ENCODE results near the gene APOBEC3B. TPM values are rescaled to one million over a fixed set of nuclear protein-coding genes. Genes with fewer than 3 reads are reported as not detected.
"Not testable (repeated sequence)": the region's sequence is repeated elsewhere in the genome, so short reads cannot be mapped to it uniquely, and the experiment has no call there.

APOBEC3B gene
- polyA plus RNA-seq, 6 donors from 2014 or later, result 0.44 to 1.5 (median 0.56) TPM; not detected in 1

- H3K4me3 Mint-ChIP-seq, result peak overlapping the region in 1 of 8 donors; percentile 28
- no peak for DNase-seq
- no peak for ATAC-seq (ENCODE audit: low read depth in 2 of 2)
- H3K9me3 Mint-ChIP-seq, result no peaks in the 10 kb centered on the region
- H3K4me1 Mint-ChIP-seq, result peaks cover 22 to 51% (median 33%) of the 10 kb centered on the region in 3 donors
- peaks cover 21 to 56% (median 44%) of the 10 kb centered on the region in 3 donors for H3K27me3 Mint-ChIP-seq
- H3K36me3 Mint-ChIP-seq, result no peaks in the 10 kb centered on the region
- H3K27ac Mint-ChIP-seq, result no peak overlapping the region
Measured at GRCh38 chr22:38944653-38945052, 37.5 kb upstream of the APOBEC3B start.

DNA sequence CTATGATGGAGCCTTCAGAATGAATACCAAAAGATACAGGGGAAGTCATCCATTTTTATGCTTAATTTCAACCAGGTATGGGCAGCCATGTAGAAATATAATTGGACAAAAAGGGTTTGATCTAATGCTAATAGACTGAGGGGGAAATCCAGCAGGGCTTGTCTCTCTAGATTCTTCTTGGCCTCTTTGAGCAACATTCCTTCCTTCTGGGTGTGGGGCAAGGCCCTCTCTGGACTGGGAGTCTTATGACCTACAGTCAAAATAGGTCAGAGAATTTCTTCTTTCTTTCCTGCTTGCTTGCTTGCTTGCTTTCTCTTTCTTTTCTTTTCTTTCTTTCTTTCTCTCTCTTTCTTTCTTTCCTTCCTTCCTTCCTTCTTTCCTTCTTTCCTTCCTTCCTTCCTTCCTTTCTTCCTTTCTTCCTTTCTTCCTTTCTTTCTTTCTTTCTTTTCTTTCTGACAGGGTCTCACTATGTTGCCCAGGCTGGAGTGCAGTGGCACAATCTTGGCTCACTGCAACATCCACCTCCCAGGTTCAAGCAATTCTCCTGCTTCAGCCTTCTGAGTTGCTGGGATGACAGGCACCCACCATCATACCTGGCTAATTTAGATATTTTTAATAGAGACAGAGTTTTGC, 36.3 kb upstream of the APOBEC3B start:
- not testable (repeated sequence) for H3K36me3 Mint-ChIP-seq; H3K27ac Mint-ChIP-seq; ATAC-seq (ENCODE audit: low read depth in 2 of 2); DNase-seq; H3K9me3 Mint-ChIP-seq
- Mint-ChIP-seq H3K4me1 (peaks cover 22 to 49% (median 33%) of the 10 kb centered on the region in 3 donors), H3K4me3 (peak overlapping the region in 1 of 8 donors; percentile 7), H3K27me3 (peaks cover 21 to 65% (median 55%) of the 10 kb centered on the region in 3 donors)

DNA sequence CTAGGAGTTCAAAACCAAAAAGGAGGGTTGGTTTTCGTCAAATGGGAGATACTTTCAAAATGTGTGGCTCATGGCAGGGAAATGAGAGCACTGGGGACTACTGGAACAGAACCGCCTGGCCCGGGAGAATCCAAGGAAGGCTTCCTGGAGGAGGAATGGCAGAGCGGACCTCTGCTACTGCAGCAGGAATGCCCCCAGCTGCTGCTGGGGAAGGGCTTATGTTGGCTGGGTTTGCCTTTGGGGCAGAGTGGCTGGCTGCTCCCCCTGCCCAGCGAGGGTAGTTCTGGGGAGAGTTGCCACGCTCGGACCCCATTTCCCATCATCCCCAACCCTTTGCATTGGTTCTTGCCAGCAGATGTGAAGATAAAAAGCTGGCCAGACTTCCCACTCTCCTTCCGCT, 35.4 kb upstream of the APOBEC3B start:
- no peak overlapping the region for H3K27ac Mint-ChIP-seq
- no peak overlapping the region for H3K4me3 Mint-ChIP-seq
- ATAC-seq (ENCODE audit: low read depth in 2 of 2), result no peak
- no peaks in the 10 kb centered on the region for H3K36me3 Mint-ChIP-seq
- H3K9me3 Mint-ChIP-seq, result no peaks in the 10 kb centered on the region
- peaks cover 21 to 65% (median 55%) of the 10 kb centered on the region in 3 donors for H3K27me3 Mint-ChIP-seq
- H3K4me1 Mint-ChIP-seq, result peaks cover 15 to 42% (median 27%) of the 10 kb centered on the region in 3 donors
- no peak for DNase-seq

DNA sequence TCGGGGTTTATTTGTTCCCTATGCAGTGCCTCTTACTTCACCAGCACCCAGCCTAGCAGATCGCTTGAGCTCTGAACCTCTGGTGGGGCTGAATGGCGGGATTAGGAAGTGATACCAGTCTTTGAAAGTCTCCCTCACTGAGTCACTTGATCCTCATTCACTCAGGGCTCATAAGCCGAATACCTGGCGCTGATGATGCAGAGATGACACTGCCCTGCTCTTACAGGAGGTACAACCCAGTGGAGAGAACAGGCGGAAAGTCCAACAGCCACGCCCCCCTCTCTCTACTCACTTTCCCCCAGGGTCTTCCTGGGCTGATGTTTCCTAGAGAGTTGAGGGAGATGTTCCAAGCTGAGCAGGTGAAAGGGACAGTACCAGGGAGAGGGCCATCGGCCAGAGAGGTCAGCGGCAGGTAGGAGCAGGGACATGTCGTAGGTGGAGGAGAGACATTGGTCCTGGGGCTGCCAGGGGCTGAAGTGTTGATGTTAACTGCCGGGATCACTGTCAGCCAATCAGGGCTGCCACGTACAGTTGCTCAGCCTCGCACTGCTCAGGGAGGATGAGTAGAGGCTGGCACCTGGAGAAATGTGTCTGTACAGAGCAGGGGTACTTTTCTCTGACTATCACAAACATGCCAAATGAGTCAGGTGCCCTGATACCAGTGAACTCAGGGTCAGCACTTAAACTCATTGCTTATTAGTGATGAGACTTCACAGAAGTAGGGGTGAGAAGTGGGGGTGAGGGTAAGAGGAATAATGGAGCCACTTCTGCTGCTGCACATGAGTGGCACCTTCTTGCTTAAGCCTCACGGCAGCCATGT, 34.6 kb upstream of the APOBEC3B start:
- Mint-ChIP-seq H3K4me3 (no peak overlapping the region), H3K36me3 (no peaks in the 10 kb centered on the region), H3K27ac (peak overlapping the region in 1 of 6 donors; percentile 42), H3K27me3 (peaks cover 21 to 70% (median 55%) of the 10 kb centered on the region in 3 donors), H3K4me1 (peaks cover 11 to 35% (median 21%) of the 10 kb centered on the region in 3 donors), H3K9me3 (no peaks in the 10 kb centered on the region)
- DNase-seq (no peak), ATAC-seq (ENCODE audit: low read depth in 2 of 2) (peak; percentile 61 to 71)

DNA sequence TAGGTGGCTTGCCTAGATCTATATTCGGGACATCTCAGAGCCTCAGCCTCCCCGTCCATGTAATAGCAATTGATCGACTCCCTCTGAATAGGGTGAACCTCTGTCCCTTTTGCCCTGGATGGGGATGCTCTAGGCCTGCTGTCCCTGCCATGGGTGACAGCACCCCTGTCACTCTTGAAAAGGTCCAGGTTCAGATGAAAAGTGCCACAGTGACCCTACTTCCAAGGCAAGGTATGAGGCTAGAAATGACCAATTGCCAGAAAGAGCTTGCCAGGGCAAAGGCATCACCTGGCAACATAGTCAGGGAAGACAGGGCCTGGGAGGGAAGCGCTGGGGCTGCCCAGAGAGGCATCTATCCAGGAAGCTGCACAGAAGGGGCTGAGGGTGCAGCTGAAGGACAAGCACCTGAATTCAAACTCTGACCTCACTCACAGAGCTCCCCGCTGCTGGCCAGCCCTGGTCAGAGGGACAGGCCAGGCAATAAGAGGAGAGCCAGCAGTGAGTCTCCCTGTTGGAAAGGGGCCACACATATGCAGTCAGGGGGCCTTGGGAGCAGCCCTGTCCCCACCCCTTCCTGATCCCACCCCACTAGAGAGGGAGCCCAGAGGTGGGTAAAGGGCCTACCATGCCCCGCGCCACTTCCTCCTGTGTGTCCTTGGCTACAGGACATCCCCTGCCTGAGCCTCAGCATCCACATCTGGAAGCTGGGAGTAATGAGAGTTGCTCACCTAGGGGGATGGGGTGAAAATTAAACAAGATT, 33.8 kb upstream of the APOBEC3B start:
- peak overlapping the region in 1 of 6 donors; percentile 10 for H3K27ac Mint-ChIP-seq
- no peaks in the 10 kb centered on the region for H3K9me3 Mint-ChIP-seq
- peaks cover 3 to 27% (median 15%) of the 10 kb centered on the region in 3 donors for H3K4me1 Mint-ChIP-seq
- no peaks in the 10 kb centered on the region for H3K36me3 Mint-ChIP-seq
- H3K4me3 Mint-ChIP-seq, result no peak overlapping the region
- no peak for ATAC-seq (ENCODE audit: low read depth in 2 of 2)
- no peak for DNase-seq
- H3K27me3 Mint-ChIP-seq, result peaks cover 21 to 66% (median 55%) of the 10 kb centered on the region in 3 donors

DNA sequence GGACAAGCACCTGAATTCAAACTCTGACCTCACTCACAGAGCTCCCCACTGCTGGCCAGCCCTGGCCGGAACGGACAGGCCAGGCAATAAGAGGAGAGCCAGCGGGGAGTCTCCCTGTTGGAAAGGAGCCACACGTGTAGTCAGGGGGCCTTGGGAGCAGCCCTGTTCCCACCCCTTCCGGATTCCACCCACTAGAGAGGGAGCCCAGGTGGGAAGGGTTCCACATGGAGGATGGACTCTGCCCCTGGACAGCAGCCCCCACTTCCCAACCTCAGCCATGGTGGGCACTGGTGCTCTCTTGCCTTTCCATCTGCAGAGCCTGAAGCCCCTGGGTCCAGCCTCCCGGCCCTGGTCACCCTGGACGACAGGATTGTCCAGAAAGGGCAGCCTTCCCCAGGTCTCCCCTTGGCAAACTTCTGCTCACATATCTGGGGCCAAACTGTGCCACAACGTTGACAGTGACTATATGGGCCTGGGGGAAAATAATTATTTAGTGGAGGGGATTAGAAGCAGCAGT, 32.2 kb upstream of the APOBEC3B start:
- H3K9me3 Mint-ChIP-seq, result no peaks in the 10 kb centered on the region
- no peak overlapping the region for H3K27ac Mint-ChIP-seq
- H3K4me1 Mint-ChIP-seq, result peaks cover 0 to 11% (median 0%) of the 10 kb centered on the region in 3 donors
- ATAC-seq (ENCODE audit: low read depth in 2 of 2), result no peak
- no peak overlapping the region for H3K4me3 Mint-ChIP-seq
- H3K36me3 Mint-ChIP-seq, result no peaks in the 10 kb centered on the region
- peaks cover 21 to 57% (median 52%) of the 10 kb centered on the region in 3 donors for H3K27me3 Mint-ChIP-seq
- no peak for DNase-seq

GRCh38 chr22:38950527-38951295, 31.4 kb upstream of the APOBEC3B start:
- H3K27ac Mint-ChIP-seq, result no peak overlapping the region
- peaks cover 18 to 54% (median 51%) of the 10 kb centered on the region in 3 donors for H3K27me3 Mint-ChIP-seq
- no peak overlapping the region for H3K4me3 Mint-ChIP-seq
- no peak for ATAC-seq (ENCODE audit: low read depth in 2 of 2)
- no peak for DNase-seq
- H3K4me1 Mint-ChIP-seq, result peaks cover 0 to 9% (median under 1%) of the 10 kb centered on the region in 3 donors
- no peaks in the 10 kb centered on the region for H3K9me3 Mint-ChIP-seq
- no peaks in the 10 kb centered on the region for H3K36me3 Mint-ChIP-seq

DNA sequence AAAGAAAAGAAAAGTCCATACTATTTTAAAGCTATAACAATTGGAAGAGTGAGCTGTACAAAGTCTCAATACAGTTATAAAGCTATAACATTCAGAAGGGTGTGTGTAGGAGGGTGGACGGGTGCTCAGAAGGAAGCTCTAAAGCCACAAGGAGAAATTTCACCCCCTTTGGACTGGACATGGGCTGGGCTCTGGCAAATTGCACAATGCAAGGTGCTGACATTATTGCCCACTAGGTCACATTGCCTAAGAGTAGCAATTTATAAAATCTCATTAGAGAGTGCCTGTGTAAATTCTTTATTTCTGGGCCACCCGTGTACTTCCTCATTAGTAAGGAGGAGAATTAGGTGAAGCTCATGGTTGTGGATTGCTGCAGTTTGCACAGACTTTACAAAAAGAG, 30.4 kb upstream of the APOBEC3B start:
- H3K4me1 Mint-ChIP-seq, result peaks cover 0 to 4% (median 3%) of the 10 kb centered on the region in 3 donors
- peaks cover 10 to 51% (median 44%) of the 10 kb centered on the region in 3 donors for H3K27me3 Mint-ChIP-seq
- no peak for ATAC-seq (ENCODE audit: low read depth in 2 of 2)
- no peak for DNase-seq
- H3K9me3 Mint-ChIP-seq, result no peaks in the 10 kb centered on the region
- no peak overlapping the region for H3K27ac Mint-ChIP-seq
- no peak overlapping the region for H3K4me3 Mint-ChIP-seq
- no peaks in the 10 kb centered on the region for H3K36me3 Mint-ChIP-seq

DNA sequence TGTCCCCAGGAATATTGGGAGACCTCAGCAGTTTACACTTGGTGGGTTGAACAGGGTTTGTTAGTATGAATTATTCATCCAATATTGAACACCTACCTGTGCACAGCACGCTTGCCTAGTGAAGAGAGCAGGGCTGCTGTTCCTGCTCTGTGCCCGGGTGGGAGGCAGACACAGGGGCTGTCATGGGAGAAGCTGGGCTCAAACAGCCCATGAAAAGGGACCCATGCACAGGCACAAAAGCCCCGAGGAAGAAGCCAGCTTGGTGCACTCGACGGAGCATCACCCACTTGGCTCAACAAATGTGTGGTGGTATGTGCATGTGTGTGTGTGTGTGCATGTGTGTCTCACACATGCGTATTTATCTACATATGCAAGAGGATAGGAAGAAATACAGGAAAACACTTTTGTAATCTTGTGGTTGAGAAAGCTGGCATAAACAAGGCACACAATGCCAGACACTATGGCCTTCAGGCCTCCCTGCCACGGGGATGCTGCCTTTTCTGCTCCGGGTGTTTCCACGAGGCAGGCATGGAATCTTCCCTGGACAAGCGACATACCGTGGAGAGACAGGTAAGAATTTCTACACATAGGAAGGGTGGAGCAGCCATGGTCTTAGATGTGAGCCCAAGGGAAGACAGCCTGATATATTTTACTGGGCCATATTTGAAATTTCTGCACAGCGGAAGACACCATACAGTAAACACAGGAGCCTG, 29.7 kb upstream of the APOBEC3B start:
- Mint-ChIP-seq H3K27ac (peak overlapping the region in 1 of 6 donors; percentile 60), H3K9me3 (no peaks in the 10 kb centered on the region), H3K27me3 (peaks cover 8 to 44% (median 36%) of the 10 kb centered on the region in 3 donors), H3K36me3 (no peaks in the 10 kb centered on the region), H3K4me1 (peaks cover 0 to 7% (median 0%) of the 10 kb centered on the region in 3 donors), H3K4me3 (peak overlapping the region in 1 of 8 donors; percentile 9)
- ATAC-seq (ENCODE audit: low read depth in 2 of 2), result no peak
- no peak for DNase-seq

GRCh38 chr22:38953091-38953490, 29.1 kb upstream of the APOBEC3B start:
- H3K27me3 Mint-ChIP-seq, result peaks cover 4 to 37% (median 31%) of the 10 kb centered on the region in 3 donors
- ATAC-seq (ENCODE audit: low read depth in 2 of 2) (no peak), DNase-seq (no peak)
- H3K4me1 Mint-ChIP-seq, result peaks cover 0 to 7% (median 0%) of the 10 kb centered on the region in 3 donors
- no peaks in the 10 kb centered on the region for H3K36me3 Mint-ChIP-seq
- H3K27ac Mint-ChIP-seq, result no peak overlapping the region
- H3K9me3 Mint-ChIP-seq, result no peaks in the 10 kb centered on the region
- H3K4me3 Mint-ChIP-seq, result peak overlapping the region in 1 of 8 donors; percentile 9

GRCh38 chr22:38953577-38954413, 28.4 kb upstream of the APOBEC3B start:
- peak overlapping the region in 1 of 8 donors; percentile 25 for H3K4me3 Mint-ChIP-seq
- no peaks in the 10 kb centered on the region for H3K36me3 Mint-ChIP-seq
- H3K9me3 Mint-ChIP-seq, result no peaks in the 10 kb centered on the region
- no peak for DNase-seq
- peaks cover 2 to 7% (median 6%) of the 10 kb centered on the region in 3 donors for H3K4me1 Mint-ChIP-seq
- peak overlapping the region in 2 of 6 donors; percentile 6 to 70 for H3K27ac Mint-ChIP-seq
- peak; percentile 56 to 61 for ATAC-seq (ENCODE audit: low read depth in 2 of 2)
- H3K27me3 Mint-ChIP-seq, result peaks cover 4 to 38% (median 31%) of the 10 kb centered on the region in 3 donors
